Peyer's patch (tissue), 4 donors: ENCODE measurements around the gene RPL32. TPM values are rescaled to one million over a fixed set of nuclear protein-coding genes. Genes with fewer than 3 reads are reported as not detected.
"Not testable (repeated sequence)": the region's sequence is repeated elsewhere in the genome, so short reads cannot be mapped to it uniquely, and the experiment has no call there.

ENCODE experiments used
- DNase-seq, 3 donors: peaks; one replicate each; pipeline ENCODE4 v3.0.0-alpha.2; 2017 to 2019
- H3K27ac ChIP-seq, 4 donors: fragments of 200-600 bp; sonication (generic); one replicate each; pipeline ENCODE4 v1.5.1; 2016 to 2019
- H3K27me3 ChIP-seq, 2 donors: fragments of 200-600 bp; sonication (generic); one replicate each; pipeline ENCODE4 v1.5.1; 2019
- H3K36me3 ChIP-seq, 3 donors: fragments of 200-600 bp; sonication (generic); one replicate each; pipeline ENCODE4 v1.5.1; 2016 to 2019
- H3K4me1 ChIP-seq, 4 donors: fragments of 200-600 bp; sonication (generic); one replicate each; pipeline ENCODE4 v1.5.1; 2016 to 2019
- H3K4me3 ChIP-seq, 4 donors: fragments of 200-600 bp; sonication (generic); 1 replicate in 3 of 4; 2 replicates in 1 of 4; pipeline ENCODE4 v1.5.1; 2016 to 2019; ENCODE audit warnings: mild to moderate bottlenecking in 1 of 4
- H3K9me3 ChIP-seq, 4 donors: fragments of 200-600 bp; sonication (generic); one replicate each; pipeline ENCODE4 v1.5.1; 2016 to 2019; ENCODE audit warnings: mild to moderate bottlenecking in 1 of 4
- POLR2A ChIP-seq, 2 donors: fragments of 450-650 bp; IDR thresholded peaks; one replicate each; pipeline ENCODE4 v1.5.1; 2017; ENCODE audit warnings: antibody characterized with exemption in 2 of 2, mild to moderate bottlenecking in 2 of 2, moderate library complexity in 2 of 2
- small RNA-seq, 2 donors: library from RNA; depleted of rRNA; stranded (forward); fragments of <200 nt; gene quantifications; one replicate each; pipeline ENCODE3, GENCODE V24; 2016
- total RNA-seq, 4 donors: library from RNA; depleted of rRNA; stranded (reverse); fragments of >200 nt; gene quantifications; one replicate each; pipeline ENCODE4 v1.1.0, GENCODE V29; 2016
- TF ChIP-seq, protein P1 (sequence below), 6 experiments: fragments of 450-650 bp in 4 of 6; fragments of 200-600 bp in 2 of 6; sonication (generic) in 1 of 6; IDR thresholded peaks; one replicate each; pipeline ENCODE4 v1.5.1; 2017 to 2019; ENCODE audit warnings: antibody characterized with exemption in 6 of 6, mild to moderate bottlenecking in 3 of 6, moderate library complexity in 1 of 6

The RPL32 gene
- total RNA-seq, 4 donors from 2014 or later = 258 to 541 (median 430) TPM

DNA sequence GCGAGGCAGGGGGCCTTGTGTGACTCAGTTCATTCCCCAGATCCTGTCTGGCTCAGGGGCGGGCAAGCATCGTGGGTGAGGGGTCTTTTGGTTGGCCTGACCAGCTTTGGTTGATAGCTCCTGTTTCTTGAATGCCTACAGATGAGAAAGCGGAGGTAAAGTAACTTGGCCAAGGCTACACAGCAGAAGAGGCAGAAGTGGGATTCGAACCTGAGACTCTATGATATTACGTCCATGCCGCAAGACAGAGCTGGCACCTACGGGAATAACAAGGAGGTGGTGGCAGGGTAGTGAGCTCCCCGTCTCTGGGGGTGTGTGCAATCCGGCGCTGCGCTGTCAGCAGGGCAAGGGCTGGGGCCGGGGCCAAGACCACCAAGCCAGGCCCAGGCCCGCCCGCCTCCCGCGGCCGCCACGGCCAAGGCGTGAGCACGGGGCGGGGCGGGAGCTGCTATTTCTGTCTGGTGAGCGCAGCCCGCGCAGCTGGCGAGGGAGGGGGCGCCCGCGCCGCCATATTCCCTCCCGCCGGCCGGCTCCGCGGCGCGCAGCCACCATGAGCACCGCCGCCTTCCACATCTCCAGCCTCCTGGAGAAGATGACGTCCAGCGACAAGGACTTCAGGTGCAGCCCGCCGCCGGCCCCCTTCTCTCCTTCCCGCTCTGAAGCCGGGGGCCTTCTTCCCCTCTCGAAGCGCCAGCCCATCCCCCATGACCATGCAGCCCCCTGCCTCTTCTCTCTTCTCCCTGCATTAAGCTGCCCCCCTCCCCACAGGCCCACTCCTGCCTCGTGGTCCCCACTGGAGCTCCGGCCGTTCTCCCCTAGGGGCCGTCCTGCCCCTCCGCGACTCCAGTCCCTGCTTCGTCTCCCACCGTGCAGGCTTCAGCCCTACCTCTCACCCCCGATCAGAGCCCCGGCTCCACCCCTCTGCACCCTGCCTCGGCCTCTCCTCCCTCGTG lies 44.9 kb downstream of the RPL32 start, which contains the start of gene CAND2:
CAND2 (plus strand) TSS at position 510 of the 953 bp plus-strand sequence; CDS start at position 551, 41 bp downstream.
- DNase-seq = peak in 2 of 3 donors; percentile 44 to 65
- peak within 1 kb of the TSS; percentile 35 to 72 (median 67) for H3K27ac ChIP-seq
- H3K4me3 ChIP-seq = peak within 1 kb of the TSS; percentile 51 to 66 (median 63)
- H3K27me3 ChIP-seq = no peaks in the 10 kb centered on the region
- H3K9me3 ChIP-seq = no peaks in the 10 kb centered on the region
- peaks cover 0 to 9% (median 0%) of the 10 kb centered on the region in 4 donors for H3K4me1 ChIP-seq
- no peaks in the 10 kb centered on the region for H3K36me3 ChIP-seq
- no peak for TF ChIP-seq POLR2A (IDR thresholded peaks at IDR 0.05)

DNA sequence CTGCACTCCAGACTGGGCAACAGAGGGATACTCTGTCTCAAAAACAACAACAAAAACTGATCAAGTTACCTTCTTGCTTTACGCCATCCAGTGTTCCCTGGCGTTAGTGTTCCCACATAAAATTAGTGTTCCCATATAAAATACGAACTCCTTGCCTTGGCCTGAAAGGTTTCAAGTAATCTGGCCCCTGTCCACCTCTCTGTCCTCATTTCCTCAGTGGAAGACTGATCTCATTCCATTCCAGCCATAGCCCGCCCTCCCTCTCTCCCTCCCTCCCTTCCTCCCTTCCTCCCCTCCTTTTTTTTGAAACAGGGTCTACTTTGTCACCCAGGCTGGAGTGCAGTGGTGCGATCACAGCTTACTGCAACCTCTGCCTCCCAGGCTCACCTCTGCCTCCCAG lies 47.7 kb downstream of the RPL32 start:
- Histone ChIP-seq H3K27ac (no peak overlapping the region), H3K4me1 (peaks cover 0 to 9% (median 0%) of the 10 kb centered on the region in 4 donors), H3K9me3 (no peaks in the 10 kb centered on the region), H3K36me3 (no peaks in the 10 kb centered on the region), H3K27me3 (no peaks in the 10 kb centered on the region), H3K4me3 (no peak overlapping the region)
- TF ChIP-seq, protein P1, sequence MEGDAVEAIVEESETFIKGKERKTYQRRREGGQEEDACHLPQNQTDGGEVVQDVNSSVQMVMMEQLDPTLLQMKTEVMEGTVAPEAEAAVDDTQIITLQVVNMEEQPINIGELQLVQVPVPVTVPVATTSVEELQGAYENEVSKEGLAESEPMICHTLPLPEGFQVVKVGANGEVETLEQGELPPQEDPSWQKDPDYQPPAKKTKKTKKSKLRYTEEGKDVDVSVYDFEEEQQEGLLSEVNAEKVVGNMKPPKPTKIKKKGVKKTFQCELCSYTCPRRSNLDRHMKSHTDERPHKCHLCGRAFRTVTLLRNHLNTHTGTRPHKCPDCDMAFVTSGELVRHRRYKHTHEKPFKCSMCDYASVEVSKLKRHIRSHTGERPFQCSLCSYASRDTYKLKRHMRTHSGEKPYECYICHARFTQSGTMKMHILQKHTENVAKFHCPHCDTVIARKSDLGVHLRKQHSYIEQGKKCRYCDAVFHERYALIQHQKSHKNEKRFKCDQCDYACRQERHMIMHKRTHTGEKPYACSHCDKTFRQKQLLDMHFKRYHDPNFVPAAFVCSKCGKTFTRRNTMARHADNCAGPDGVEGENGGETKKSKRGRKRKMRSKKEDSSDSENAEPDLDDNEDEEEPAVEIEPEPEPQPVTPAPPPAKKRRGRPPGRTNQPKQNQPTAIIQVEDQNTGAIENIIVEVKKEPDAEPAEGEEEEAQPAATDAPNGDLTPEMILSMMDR (IDR thresholded peaks at IDR 0.05) = no peak
- no peak for TF ChIP-seq POLR2A (IDR thresholded peaks at IDR 0.05)
- peak in 1 of 3 donors; percentile 13 for DNase-seq

DNA sequence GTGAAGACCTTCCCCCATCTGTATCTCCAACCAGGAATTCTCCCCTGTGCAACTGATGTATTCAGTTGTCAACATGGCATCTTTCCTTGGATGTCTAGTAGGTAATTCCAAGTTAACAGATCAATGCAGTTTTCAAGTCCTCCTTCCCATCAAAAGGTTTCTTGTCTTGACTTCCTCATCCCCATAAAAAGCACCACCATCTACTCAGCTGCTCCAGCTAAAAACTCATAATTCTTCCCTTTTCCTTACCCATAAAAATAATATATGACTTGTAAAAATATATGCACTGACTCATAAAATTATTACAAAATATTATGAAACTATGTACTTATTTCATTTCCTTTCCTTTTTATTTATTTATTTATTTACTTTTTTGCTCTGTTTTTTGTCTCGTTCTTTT lies 49.9 kb downstream of the RPL32 start:
- Histone ChIP-seq H3K9me3 (no peaks in the 10 kb centered on the region), H3K4me3 (no peak overlapping the region), H3K4me1 (peaks cover 0 to 6% (median 0%) of the 10 kb centered on the region in 4 donors), H3K36me3 (no peaks in the 10 kb centered on the region), H3K27me3 (no peaks in the 10 kb centered on the region), H3K27ac (no peak overlapping the region)
- no peak for DNase-seq
- TF ChIP-seq, protein P1 (IDR thresholded peaks at IDR 0.05) = no peak
- no peak for TF ChIP-seq POLR2A (IDR thresholded peaks at IDR 0.05)

DNA sequence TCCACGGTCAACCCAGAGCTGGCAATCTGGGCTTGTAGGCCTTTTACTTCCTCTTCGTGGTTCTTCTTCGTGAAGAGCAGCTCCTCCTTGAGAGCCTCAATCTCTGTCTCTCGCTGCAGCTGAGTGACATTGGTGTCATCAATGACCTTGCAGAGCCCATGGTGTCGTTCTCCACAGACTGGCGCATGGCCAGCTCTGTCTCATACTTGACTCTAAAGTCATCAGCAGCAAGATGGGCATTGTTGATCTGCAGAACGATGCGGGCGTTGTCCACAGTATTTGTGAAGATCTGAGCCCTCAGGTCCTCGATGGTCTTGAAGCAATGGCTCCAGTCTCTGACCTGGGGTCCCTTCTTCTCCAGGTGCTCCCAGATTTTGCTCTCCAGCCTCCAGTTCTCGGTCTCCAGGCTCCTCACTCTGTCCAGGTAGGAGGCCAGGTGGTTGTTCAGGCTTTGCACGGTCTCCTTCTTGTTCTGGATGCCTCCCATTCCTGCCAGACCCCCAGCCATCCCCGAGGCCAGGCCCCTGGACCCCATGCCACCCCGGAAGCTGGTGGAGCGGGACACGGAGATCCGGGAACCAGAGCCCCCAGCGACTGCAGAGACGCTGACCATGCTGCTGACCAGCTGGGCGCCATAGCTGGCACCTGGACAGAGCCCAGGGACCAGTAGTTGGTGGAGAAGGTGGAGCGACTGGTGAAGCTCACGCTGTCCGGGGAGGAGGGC lies 53.2 kb downstream of the RPL32 start:
- H3K4me1 ChIP-seq, H3K4me3 ChIP-seq, H3K36me3 ChIP-seq: not testable (repeated sequence)

DNA sequence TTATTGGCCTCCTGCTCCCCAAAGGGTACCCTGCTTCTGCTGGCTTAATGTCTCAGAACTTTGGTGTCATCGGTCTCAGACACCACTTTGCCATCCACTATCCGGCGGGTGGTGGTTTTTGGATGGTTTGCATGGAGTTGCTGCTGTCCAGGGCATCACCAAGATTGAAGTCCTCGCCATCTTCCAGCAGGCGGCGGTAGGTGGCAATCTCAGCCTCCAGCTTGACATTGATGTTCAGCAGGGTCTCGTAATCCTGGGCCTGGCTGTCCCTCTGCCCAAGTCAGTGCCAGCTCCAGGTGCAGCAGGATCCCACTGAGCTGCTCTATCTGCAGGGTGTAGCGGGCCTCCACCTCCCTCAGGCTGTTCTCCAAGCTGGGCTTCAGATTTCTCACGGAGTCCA lies 54.0 kb downstream of the RPL32 start:
- H3K36me3 ChIP-seq, H3K27ac ChIP-seq, H3K27me3 ChIP-seq, H3K4me1 ChIP-seq, H3K9me3 ChIP-seq, H3K4me3 ChIP-seq: not testable (repeated sequence)
- DNase-seq = peak in 2 of 3 donors; percentile 66 to 74
- TF ChIP-seq, protein P1 (IDR thresholded peaks at IDR 0.05) = peak in 3 of 6 experiments; percentile 17 to 34 (median 27)

More for the DNA sequence above, 53.2 kb downstream of the RPL32 start:
- H3K27me3 ChIP-seq, H3K9me3 ChIP-seq, H3K27ac ChIP-seq: not testable (repeated sequence)
- DNase-seq = peak in 1 of 3 donors; percentile 28

DNA sequence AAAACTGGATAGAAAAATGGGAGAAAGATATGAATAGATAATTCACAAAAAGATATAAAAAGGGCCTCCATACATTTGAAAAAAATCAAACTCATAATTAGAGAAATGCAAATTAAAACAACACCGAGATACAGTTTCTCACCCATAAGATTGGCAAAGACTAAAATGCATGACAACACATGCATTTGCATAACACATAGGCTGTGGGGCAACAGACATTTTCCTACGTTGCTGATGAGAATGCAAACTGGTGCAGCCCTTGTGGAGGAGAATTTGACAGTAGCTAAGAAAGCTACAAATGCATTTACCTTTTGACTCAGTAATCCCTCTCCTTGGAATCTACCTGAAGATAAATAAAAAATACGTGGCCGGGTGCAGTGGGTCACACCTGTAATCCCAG lies 56.3 kb downstream of the RPL32 start:
- no peaks in the 10 kb centered on the region for H3K27me3 ChIP-seq
- no peak overlapping the region for H3K4me3 ChIP-seq
- no peak for TF ChIP-seq POLR2A (IDR thresholded peaks at IDR 0.05)
- TF ChIP-seq, protein P1 (IDR thresholded peaks at IDR 0.05) = no peak
- H3K9me3 ChIP-seq = no peaks in the 10 kb centered on the region
- DNase-seq = no peak
- H3K36me3 ChIP-seq = no peaks in the 10 kb centered on the region
- no peaks in the 10 kb centered on the region for H3K4me1 ChIP-seq
- H3K27ac ChIP-seq = no peak overlapping the region

Small RNAs within 50 kb of the gene (small RNA-seq; reads per million reads assigned to genes)
- gene AC034198.1 = 0 reads per million in 2 donors

Other genes starting within 250 kb of the RPL32 start
- gene RAF1, start 177.4 kb downstream of the RPL32 start, total RNA-seq = 100 to 1,000 TPM; 121 to 133 (median 126) TPM
- gene TMEM40, start 82.3 kb downstream of the RPL32 start, total RNA-seq = not detected
- 1 to 10 TPM; 1.4 to 4.1 (median 2.1) TPM for gene CAND2, start 44.9 kb downstream of the RPL32 start, total RNA-seq
- 10 to 100 TPM; 13.7 to 59.4 (median 35.5) TPM for gene IQSEC1, start 231.9 kb upstream of the RPL32 start, total RNA-seq